Transverse colon (tissue), 4 donors: ENCODE results near the gene HSD17B3.

Experiments
- EP300 ChIP-seq: sonication (generic); formaldehyde crosslinking; IDR thresholded peaks from one replicate; pipeline ENCODE4 v1.6.1; 2017; ENCODE audit warnings: antibody characterized with exemption, low read depth
- POLR2A ChIP-seq: fragments of 450-650 bp; IDR thresholded peaks from one replicate; pipeline ENCODE4 v1.6.1; 2016; ENCODE audit warnings: antibody characterized with exemption, mild to moderate bottlenecking, moderate library complexity
- POLR2AphosphoS5 ChIP-seq, 3 donors: sonication (generic); formaldehyde crosslinking; IDR thresholded peaks; one replicate each; pipeline ENCODE4 v1.6.1; 2016; ENCODE audit warnings: antibody characterized with exemption in 3 of 3
- TF ChIP-seq, protein P1 (sequence below), 5 experiments: fragments of 200-600 bp in 3 of 5; fragments of 450-650 bp in 2 of 5; sonication (generic) in 3 of 5; IDR thresholded peaks; 1 replicate in 2 of 5; 2 replicates in 3 of 5; pipeline ENCODE4 v1.5.1; 2016 to 2017; ENCODE audit warnings: antibody characterized with exemption in 5 of 5, inconsistent platforms in 3 of 5, mild to moderate bottlenecking in 2 of 5, moderate library complexity in 1 of 5

DNA sequence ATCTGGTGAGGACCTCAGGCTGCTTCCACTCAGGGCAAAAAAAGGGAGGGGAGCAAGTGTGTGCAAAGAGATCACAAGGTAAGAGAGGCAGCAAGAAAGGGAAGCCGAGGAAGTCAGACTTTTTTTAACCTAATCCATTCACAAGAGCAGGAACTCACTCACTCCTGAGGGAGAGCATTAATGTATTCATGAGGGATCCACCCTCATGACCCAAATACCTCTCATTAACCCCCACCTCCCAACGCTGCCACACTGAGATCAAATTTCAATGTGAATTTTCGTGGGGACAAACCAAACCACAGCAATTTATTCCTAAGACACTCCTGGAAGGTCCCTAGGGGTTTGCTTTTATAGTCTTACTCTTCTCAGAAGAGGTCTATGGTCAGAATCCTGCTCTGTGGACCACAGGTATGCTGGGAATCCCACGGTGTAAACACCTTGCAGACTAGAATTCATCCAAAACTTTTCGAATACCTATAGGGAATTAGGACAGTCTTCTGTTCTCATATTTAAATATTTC lies 108.7 kb downstream of the HSD17B3 start:
- TF ChIP-seq POLR2AphosphoS5 (IDR thresholded peaks at IDR 0.05) (no peak), POLR2A (no peak), EP300 (no peak)
- TF ChIP-seq, protein P1, sequence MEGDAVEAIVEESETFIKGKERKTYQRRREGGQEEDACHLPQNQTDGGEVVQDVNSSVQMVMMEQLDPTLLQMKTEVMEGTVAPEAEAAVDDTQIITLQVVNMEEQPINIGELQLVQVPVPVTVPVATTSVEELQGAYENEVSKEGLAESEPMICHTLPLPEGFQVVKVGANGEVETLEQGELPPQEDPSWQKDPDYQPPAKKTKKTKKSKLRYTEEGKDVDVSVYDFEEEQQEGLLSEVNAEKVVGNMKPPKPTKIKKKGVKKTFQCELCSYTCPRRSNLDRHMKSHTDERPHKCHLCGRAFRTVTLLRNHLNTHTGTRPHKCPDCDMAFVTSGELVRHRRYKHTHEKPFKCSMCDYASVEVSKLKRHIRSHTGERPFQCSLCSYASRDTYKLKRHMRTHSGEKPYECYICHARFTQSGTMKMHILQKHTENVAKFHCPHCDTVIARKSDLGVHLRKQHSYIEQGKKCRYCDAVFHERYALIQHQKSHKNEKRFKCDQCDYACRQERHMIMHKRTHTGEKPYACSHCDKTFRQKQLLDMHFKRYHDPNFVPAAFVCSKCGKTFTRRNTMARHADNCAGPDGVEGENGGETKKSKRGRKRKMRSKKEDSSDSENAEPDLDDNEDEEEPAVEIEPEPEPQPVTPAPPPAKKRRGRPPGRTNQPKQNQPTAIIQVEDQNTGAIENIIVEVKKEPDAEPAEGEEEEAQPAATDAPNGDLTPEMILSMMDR (IDR thresholded peaks at IDR 0.05): no peak
